Parathyroid adenoma (tissue), 2 donors: ENCODE results near the gene HSD17B2.

Source experiments
- H2AFZ ChIP-seq: fragments of 300-600 bp; sonication (generic); one replicate; pipeline ENCODE4 v1.7.0; 2017; ENCODE audit warnings: antibody characterized with exemption, mild to moderate bottlenecking
- H3K27ac ChIP-seq: fragments of 300-600 bp; sonication (generic); one replicate; pipeline ENCODE4 v1.7.0; 2017
- H3K27me3 ChIP-seq: fragments of 300-600 bp; sonication (generic); one replicate; pipeline ENCODE4 v1.7.0; 2017; ENCODE audit warnings: low read length; ENCODE audit not compliant: control insufficient read depth, insufficient read depth
- H3K36me3 ChIP-seq: fragments of 300-600 bp; sonication (generic); one replicate; pipeline ENCODE4 v1.7.0; 2017; ENCODE audit warnings: low read length; ENCODE audit not compliant: control insufficient read depth, insufficient read depth
- H3K4me1 ChIP-seq: fragments of 300-600 bp; sonication (generic); one replicate; pipeline ENCODE4 v1.7.0; 2017; ENCODE audit warnings: control low read depth
- H3K4me2 ChIP-seq: fragments of 300-600 bp; sonication (generic); one replicate; pipeline ENCODE4 v1.7.0; 2017; ENCODE audit warnings: low read length
- H3K4me3 ChIP-seq: fragments of 300-600 bp; sonication (generic); one replicate; pipeline ENCODE4 v1.7.0; 2017; ENCODE audit warnings: low read depth, low read length
- H3K79me2 ChIP-seq: fragments of 300-600 bp; sonication (generic); one replicate; pipeline ENCODE4 v1.7.0; 2017; ENCODE audit warnings: control low read depth
- H3K9ac ChIP-seq: fragments of 300-600 bp; sonication (generic); one replicate; pipeline ENCODE4 v1.7.0; 2017; ENCODE audit warnings: mild to moderate bottlenecking
- H3K9me3 ChIP-seq: fragments of 300-600 bp; sonication (generic); one replicate; pipeline ENCODE4 v1.7.0; 2017; ENCODE audit warnings: low read length; ENCODE audit not compliant: control insufficient read depth
- TF ChIP-seq, protein P1 (sequence below): fragments of 300-600 bp; sonication (generic); IDR thresholded peaks from one replicate; pipeline ENCODE4 v1.7.0; 2017; ENCODE audit warnings: antibody characterized with exemption, mild to moderate bottlenecking
- donor health status: primary hyperparathyroidism.

Gene HSD17B2

GRCh38 chr16:82033683-82034300 is 1.3 kb upstream of the HSD17B2 start:
- Histone ChIP-seq H3K79me2 (no peaks in the 10 kb centered on the region), H3K4me3 (no peak overlapping the region), H3K9me3 (no peaks in the 10 kb centered on the region), H3K27me3 (no peaks in the 10 kb centered on the region), H2AFZ (no peak overlapping the region), H3K9ac (no peak overlapping the region), H3K27ac (no peak overlapping the region), H3K4me2 (no peak overlapping the region), H3K36me3 (no peaks in the 10 kb centered on the region), H3K4me1 (no peaks in the 10 kb centered on the region)
- TF ChIP-seq, protein P1, sequence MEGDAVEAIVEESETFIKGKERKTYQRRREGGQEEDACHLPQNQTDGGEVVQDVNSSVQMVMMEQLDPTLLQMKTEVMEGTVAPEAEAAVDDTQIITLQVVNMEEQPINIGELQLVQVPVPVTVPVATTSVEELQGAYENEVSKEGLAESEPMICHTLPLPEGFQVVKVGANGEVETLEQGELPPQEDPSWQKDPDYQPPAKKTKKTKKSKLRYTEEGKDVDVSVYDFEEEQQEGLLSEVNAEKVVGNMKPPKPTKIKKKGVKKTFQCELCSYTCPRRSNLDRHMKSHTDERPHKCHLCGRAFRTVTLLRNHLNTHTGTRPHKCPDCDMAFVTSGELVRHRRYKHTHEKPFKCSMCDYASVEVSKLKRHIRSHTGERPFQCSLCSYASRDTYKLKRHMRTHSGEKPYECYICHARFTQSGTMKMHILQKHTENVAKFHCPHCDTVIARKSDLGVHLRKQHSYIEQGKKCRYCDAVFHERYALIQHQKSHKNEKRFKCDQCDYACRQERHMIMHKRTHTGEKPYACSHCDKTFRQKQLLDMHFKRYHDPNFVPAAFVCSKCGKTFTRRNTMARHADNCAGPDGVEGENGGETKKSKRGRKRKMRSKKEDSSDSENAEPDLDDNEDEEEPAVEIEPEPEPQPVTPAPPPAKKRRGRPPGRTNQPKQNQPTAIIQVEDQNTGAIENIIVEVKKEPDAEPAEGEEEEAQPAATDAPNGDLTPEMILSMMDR: no peak

- TF ChIP-seq, protein P1: no peak
- H3K27ac ChIP-seq: no peak overlapping the region
- H3K4me2 ChIP-seq: no peak overlapping the region
- H3K9ac ChIP-seq: no peak overlapping the region
- H2AFZ ChIP-seq: no peak overlapping the region
- no peaks in the 10 kb centered on the region for H3K36me3 ChIP-seq
- H3K27me3 ChIP-seq: no peaks in the 10 kb centered on the region
- H3K79me2 ChIP-seq: no peaks in the 10 kb centered on the region
- no peaks in the 10 kb centered on the region for H3K9me3 ChIP-seq
- no peak overlapping the region for H3K4me3 ChIP-seq
- H3K4me1 ChIP-seq: no peaks in the 10 kb centered on the region
Observed at GRCh38 chr16:82037251-82037650, 2.2 kb downstream of the HSD17B2 start.

DNA sequence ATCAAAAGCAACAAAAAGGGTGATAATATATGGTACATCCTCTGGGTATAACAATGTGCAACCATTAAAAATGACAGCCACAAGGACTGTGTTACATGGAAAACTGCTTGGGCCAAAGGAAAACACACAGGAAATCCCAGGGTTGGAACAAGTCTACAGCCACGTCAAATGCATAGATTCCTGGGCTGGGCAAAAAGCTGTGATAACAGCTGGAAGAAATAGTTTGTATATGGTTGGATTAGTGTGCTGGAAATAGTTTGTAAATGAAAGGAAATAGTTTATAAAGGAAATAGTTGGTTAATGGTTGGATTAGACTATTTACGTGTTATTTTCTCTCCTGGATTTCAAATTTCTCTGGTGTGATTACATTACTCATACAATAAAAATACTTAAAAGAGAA is 2.6 kb downstream of the HSD17B2 start:
- TF ChIP-seq, protein P1: no peak
- no peak overlapping the region for H3K27ac ChIP-seq

DNA sequence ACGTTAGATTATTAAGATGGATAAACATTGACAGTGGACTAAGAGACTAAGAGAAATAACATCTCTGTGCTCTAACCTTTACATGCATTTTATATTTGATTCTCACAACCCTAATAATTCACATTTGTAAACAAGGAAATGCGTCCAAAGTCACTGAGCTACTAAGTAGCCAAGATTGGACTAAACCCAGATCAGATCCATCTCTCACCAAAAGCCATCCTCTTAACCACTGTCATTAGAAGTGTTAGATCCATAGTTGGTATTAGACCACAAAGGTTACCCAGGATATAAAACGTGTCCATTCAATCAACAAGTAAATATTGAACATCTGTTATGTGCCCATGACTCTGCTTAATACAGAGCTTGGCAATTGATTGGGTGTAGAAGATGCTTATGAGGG is 5.2 kb downstream of the HSD17B2 start:
- Histone ChIP-seq H3K79me2 (no peaks in the 10 kb centered on the region), H3K27me3 (no peaks in the 10 kb centered on the region), H3K4me3 (no peak overlapping the region)

More for the DNA sequence above, 2.6 kb downstream of the HSD17B2 start:
- Histone ChIP-seq H3K27me3 (no peaks in the 10 kb centered on the region), H3K4me1 (no peaks in the 10 kb centered on the region), H3K36me3 (no peaks in the 10 kb centered on the region), H3K9me3 (no peaks in the 10 kb centered on the region), H3K4me3 (no peak overlapping the region), H3K79me2 (no peaks in the 10 kb centered on the region), H3K4me2 (no peak overlapping the region), H2AFZ (no peak overlapping the region), H3K9ac (no peak overlapping the region)

More for the DNA sequence above, 5.2 kb downstream of the HSD17B2 start:
- Histone ChIP-seq H2AFZ (no peak overlapping the region), H3K4me1 (no peaks in the 10 kb centered on the region), H3K9me3 (no peaks in the 10 kb centered on the region), H3K27ac (no peak overlapping the region), H3K9ac (no peak overlapping the region), H3K4me2 (no peak overlapping the region), H3K36me3 (no peaks in the 10 kb centered on the region)
- TF ChIP-seq, protein P1: no peak
